HG03108 (cell line): ENCODE results near the gene TRIM66.
"Not testable (repeated sequence)": the region's sequence is repeated elsewhere in the genome, so short reads cannot be mapped to it uniquely, and the experiment has no call there.

ENCODE experiments used
- ATAC-seq: cut with Tn5 transposase; IDR thresholded peaks from one replicate; pipeline ENCODE4 v1.9.1; 2021; ENCODE audit warnings: moderate library complexity; ENCODE audit not compliant: unreplicated experiment

The TRIM66 gene

DNA sequence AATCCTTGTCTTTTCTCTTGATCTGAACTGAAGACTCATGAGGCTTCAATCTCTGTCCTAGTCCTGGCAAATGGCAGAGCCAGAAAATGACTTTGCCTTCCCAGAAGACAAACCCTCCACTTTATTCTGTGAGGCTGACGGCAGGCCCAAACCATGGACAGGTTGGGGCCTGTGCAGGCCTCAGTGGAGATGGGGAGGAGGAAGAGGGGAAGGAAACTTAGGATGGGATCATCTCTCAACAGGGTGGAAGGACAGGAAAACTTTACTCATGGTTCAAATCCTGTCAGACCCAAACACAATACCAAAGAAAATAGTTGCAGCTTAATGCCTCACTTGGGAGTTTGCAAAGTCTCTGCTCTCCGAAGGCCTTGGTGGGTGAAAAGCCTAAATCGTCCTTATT is 10.0 kb upstream of the TRIM66 start:
- ATAC-seq = no peak

DNA sequence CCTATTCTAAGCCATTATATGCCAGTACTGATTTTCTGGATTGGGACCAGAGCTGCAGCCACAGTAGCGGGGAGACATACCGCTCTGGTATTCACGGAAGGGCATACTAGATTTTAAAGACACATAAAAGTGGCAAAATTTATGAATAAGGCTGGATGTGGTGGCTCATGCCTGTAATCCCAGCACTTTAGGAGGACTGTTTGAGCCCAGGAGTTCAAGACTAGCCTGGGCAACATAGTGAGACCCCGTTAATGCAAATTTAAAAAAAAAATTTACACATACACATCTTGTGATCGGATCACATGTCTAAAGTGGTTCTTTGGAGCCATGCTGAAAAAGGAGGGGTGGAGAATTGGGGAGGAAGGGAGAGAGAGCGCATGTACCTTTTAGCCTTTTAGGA is 9.1 kb upstream of the TRIM66 start:
- no peak for ATAC-seq

DNA sequence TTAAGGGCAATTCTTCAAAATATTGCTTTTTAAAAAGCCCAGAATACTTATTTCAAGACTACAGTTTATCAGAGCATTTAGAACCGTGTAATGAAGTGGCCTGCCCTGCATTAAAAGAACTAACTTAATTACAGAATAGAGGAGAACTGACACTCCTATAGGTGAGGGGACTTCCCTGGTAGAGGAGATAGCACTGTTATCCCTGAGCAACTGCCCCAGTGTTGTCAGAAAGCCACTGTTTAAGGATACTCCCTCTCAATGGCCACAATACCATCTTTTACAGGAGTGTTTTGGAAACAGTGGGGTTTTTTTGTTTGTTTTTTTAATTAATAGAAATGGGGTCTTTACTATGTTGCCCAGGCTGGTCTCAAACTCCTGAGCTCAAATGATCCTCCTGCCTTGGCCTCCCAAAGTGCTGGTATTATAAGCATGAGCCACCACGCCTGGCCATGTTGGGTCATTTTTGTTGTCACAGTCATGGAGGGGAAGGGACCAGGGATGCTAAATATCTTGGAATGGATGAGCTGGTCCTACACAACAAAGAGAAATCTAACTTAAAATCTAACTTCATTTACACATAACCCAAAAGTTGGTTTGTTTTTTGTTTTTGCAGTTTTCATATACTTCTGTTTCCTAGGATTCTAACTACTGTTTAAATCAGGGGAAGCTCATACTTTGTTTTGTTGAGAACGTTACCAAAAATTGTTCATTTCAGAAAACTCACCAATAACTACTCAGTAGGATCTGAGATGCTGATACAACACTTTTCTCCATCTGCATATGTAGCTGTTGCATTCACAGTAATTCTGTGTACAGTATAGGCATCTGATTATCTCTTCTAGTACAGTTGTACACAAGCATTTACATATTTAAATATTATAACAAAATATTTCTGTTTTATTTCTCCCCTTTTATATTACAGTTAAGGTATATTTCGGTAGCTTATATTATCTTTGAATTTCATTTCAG is 8.2 kb upstream of the TRIM66 start:
- ATAC-seq = no peak

DNA sequence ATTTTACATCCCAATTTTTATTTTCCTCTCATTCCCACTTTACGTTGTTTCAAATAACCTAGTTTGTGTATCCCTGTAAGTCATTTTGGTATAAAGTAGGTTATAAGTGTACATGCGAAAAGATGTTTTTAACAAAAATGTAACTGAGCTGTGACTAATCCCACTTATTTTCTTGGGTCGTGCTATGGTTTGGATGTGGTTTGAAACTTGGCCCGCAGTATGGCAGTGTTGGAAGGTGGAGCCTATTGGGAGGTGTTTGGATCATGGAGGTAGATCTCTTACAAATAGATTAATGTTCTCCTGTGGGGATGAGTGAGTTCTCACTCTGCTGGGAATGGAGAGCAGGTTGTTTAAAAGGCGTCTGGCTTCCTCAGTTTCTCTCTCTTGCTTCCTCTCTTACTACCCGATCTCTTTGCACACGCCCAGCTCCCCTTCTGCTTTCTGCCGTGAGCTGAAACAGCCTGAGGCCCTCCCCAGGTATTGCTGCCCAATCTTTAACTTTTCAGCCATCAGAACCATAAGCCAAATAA is 7.3 kb upstream of the TRIM66 start:
- no peak for ATAC-seq

DNA sequence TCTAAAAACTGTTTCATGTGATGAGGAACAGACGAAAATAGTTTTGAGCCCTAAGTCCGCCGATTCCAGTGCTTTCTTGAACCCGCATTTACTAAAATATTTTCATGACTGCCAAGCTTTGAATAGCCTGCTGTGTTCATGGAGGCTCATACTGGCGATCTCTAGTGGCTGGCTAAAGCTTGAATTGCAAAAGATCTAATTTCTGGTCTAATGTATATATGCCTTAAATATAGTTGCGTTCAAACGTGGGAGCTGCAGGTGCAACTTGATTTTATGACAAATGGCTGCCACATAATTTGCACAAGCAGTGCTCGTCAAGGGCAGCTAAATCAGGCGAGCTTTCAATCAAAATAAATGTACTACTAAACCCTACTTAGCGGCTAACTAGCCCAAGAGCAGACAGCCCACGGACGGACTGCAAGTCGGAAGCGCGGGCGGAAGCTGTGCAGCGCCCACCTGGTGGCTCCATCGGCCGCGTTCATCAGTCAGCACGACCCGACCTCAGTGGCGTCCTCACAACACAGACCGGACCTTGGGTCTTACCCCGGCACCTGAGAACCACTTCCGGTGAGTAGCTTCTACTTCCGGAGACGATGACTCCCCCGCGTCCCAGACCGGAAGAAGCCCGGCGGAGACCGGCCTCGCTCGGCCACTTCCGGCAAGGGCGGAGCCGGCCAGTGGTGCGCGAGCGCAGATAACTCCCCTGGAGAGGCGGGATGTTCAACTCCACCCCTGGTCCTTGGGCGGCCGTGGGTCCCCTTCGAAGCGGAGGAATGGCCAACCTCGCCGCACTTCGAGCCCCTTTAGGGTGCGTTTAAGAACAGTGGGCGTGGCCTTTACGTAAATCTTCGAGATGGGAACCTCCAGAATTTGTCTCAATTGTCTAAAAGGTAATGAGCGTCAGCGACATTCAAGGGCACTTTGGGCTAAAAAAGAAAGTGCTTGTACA is 6.2 kb upstream of the TRIM66 start:
- ATAC-seq = peak; percentile 95

DNA sequence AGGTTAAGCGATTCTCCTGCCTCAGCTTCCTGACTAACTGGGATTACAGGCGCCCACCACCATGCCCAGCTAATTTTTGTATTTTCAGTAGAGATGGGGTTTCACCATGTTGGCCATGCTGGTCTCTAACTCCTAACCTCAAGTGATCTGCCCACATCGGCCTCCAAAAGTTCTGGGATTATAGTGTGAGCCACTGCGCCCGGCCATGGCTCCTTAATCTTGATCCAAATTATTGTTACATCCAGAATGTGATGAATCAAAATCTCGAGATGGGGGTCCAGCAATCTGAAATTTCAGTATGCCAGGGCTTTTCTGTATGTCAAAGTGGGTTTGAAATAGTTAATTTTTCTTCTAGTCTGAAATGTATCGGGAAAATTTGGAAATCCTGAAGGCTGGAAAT is 3.9 kb upstream of the TRIM66 start:
- no peak for ATAC-seq

DNA sequence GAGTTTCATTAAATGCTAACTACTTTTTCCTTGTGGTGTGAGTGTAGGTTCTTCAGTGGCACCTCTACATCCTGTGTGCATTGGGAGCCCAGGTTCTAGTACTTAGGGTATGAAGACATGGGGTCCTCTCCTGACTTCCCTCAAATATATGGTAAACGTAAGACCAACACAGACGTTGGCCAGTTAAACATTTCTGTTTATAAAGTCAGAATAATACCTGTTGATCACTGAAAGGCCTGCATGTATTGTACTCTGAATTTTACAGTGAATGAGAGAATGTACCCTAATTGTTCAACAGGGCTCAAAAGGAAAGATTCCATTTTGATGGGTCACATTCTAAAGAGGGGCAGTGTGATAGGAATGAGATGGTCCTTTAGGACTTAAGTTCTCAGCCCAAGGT is 3.4 kb upstream of the TRIM66 start:
- ATAC-seq = no peak

DNA sequence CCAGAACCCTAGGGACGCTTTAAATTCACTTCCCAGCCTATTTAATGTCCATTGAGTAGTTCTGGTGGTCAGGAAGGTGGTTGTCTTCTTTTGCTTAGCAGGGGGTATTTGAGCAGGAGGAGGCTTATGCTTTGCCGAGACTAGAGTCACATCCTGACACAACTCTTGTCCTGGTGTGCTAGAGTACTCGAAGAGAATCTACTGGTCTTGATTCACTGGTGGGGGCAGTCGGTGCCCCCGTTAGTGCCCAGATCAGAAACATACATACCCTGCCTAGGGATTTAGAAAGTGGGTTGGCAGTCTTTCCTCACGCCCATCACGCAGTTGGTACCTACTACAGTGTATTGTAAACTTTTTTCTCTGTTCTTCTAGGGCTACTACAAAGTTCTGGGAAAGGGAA is 2.8 kb upstream of the TRIM66 start:
- no peak for ATAC-seq

DNA sequence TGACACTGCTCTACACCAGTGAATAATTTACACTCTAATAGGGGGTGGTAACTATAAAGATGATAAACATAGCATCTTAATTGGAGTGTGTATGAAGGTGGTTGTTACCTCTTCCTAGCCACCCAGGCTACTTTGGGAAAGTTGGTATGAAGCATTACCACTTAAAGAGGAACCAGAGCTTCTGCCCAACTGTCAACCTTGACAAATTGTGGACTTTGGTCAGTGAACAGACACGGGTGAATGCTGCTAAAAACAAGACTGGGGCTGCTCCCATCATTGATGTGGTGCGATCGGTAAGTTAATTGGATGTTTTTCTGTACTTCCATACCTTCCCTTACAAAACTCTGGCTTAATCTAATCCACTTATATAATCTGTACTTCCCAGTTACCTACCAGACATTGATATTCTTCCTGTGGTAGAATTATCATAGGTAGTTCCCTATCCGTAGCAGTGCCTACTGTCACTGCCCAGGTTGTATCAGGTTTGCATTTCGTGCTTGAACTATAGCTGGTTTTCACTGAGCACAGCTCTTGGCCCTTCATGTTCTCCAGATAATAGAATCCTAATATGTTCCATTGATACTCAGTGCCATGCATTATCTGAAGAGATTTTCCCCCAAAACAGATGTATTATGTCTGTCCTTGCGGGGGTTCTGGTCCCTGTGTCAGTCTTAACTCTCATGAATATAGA is 2.3 kb upstream of the TRIM66 start:
- no peak for ATAC-seq

DNA sequence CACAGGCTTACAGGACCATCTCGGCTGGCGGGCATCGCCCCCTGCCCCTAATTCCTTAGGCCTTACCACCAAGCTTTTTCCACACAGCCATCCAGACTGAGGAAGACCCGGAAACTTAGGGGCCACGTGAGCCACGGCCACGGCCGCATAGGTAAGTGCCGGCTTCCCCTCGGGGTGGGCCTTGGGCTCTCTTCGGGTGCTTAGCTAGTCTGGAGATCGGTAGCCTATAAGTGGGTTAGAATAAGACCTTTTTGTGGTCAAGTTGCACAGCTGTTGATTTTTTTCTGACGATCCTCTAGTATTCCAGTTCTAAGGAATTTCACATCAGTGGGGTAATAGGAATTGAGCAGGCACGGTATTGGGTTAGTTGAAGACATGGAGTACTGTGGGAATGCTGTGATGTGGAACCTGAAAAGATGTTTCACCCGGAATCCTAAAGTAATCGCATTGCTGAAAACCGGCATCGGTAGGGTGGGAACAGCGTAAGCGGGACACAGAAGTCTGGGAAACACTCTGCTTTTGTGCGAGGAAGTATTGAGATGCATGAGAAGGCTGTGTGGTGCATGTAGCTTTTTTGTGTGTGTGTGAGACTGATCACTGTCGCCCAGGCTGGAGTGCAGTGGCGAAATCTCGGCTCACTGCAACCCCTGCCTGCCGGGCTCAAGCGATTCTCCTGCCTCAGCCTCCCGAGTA is 796 bp upstream of the TRIM66 start:
- ATAC-seq = no peak

DNA sequence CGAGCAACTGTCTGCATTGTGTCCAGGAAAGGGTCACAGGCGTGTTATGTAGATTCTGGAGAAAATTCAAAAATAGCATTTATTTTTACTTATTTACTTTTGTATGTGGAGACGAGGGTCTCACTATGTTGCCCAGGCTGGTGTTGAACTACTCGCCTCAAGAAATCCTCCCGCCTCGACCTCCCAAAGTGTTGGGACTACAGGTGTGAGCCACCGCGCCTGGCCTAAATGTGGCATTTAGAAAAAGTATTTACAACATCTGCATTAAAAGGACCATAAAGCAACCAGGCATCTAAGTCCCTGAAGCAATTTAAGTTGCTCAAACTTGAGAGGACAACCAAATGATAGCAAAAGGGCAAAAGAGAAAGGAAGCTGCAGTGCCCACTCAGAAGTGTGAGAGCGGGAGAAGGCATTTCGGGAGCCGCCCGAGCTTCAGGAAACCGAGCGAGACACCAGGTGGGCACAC is 595 bp downstream of the TRIM66 start:
- no peak for ATAC-seq

DNA sequence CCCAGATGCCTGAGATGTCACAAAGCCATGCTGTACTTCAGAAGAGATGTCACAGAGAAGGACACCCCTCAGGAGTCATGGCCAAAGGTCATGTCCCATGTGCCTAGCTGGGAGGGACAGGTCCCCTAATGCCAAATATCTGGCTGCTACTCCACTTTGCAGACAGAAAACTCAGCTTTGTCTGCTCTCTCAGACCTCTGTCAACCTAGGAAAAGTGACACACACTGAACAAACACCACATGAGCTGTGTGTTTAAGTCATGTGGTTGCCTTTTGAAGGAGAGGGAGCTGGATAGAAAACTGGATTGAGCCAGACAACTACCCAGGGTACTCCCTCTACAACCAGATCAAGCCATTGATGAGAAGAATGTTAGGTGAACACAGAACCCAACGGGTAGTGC is 3.5 kb downstream of the TRIM66 start:
- no peak for ATAC-seq

DNA sequence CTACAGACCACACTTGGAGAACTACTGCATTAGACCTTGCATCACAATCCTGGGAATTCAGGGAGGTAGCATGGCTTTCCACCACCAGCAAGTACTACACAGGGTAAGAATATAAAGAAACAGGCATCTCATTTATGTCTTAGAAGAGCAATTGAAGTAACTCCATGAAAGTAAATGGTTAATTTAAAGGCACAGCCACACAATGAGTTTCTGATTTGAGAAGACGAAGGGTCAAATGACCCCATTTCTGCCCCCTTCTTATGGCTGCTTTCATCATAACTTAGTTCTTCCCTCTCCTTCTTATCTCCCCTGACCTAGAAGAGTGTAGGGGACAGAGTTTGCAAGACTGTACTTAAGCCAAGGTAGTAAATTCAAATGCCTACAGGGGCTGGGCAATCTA is 6.0 kb downstream of the TRIM66 start:
- ATAC-seq = no peak

DNA sequence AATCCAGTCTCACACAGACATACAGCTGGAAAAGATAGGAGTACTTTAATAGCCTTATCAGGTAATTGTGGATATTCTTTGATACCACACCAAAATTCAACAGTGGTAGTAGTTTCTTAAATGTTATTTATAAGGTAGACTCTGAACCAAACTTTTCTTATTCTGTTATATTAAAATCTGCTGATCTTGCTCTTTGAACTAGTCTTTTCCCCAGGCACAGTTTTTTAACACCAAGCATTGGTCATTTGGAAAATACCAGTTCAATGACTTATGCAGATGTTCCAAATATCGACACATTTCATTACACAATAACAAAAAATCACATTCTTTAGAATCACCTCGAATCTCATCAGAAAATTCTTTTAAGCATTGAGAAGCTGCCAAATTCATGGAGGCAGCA is 7.6 kb downstream of the TRIM66 start:
- no peak for ATAC-seq

DNA sequence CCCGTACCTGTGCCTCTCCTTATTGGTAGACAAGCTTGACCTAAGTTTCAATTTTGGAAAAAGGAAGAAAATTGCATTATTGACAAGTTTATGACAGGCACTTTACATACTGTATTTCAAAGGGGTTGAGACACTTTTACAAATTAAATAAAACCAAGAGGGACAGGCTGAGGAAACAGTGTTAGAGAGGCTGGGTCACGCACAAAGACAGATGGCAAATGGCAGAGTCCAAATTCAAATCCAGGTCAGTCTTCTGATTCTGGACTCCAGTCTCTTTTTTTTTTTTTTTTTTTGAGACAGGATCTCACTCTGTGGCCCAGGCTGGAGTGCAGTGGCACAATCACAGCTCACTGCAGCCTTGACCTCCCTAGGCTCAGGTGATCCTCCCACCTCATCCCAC is 10.1 kb downstream of the TRIM66 start:
- ATAC-seq = no peak

DNA sequence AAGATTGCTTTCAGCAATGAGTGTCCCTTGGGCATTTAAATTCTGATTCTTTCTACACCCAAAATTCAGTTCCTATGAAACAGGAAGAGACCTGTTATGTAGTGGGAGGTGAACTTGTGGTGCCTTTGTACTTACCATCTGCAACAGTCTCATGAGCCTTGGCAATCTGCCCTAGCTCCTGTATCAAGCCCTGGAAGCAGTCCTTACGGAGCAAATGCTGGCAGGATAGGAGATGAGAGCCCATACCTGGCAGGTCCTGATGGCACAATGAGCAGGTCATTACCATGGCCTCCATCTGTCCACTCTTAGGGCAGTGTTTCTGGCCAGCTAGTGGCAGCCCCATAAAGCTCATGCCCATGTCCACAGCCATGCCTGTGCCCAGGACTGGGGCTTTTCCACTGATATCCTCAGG is 10.8 kb downstream of the TRIM66 start:
- ATAC-seq = no peak

DNA sequence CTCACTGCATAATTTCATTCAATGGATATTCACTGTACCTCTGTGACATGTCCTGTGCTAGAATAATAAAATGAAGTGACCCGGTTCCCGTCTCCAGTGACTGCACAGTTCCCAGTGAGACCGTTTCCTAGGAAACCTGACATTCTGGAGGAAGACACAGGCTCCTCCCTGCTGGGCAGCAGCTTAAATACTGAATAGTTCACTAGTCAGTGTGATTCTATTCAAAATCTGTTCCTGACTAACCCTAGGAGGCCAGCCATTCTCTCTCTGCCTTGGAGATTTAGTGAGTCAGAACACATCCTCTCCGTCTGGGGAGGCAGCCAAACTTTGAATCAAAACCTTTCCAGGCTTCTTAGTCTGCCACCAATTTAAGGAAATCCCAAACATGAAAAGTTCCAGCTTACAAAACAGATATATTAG is 11.3 kb downstream of the TRIM66 start:
- ATAC-seq = no peak

DNA sequence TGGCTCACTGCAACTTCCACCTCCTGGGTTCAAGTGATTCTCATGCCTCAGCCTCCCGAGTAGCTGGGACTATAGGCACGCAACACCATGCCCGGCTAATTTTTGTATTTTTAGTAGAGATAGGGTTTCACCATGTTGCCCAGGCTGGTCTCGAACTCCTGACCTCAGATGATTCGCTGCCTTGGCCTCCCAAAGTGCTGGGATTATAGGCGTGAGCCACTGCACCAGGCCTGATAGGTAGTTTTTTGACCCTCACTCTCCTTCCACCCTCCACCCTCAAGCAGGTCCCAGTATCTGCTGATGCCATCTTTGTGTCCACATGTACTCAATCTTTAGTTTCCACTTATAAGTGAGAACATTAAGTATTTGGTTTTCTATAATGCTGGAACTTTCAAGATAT is 12.4 kb downstream of the TRIM66 start:
- not testable (repeated sequence) for ATAC-seq

DNA sequence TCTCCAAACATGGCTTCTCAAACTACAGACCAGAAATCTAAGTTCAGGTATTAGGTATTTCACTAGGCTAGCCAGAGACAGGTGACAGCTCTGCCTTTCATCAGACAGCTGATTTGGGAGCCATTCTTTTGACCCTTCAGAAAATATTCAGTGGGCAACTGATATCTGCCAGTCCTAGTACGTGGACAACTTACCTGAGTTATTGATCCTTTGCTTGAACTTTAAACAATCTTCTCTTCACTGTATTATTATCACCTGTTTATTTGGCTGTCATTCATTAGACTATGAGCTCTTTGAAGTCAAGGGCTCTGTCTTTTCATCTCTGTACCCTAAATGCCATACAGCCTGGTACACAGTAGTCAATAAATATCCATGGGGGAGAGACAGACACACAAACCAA is 17.2 kb downstream of the TRIM66 start:
- no peak for ATAC-seq
